NCI-H187 treated with DMSO at 0.1 percent for 48 hours (cell line): ENCODE measurements around the gene BYSL.
"Not testable (repeated sequence)": the region's sequence is repeated elsewhere in the genome, so short reads cannot be mapped to it uniquely, and the experiment has no call there.

Experiments
- DNase-seq: peaks from one replicate; lab custom pipeline; 2025; lab: John Stamatoyannopoulos, UW

The BYSL gene

DNA sequence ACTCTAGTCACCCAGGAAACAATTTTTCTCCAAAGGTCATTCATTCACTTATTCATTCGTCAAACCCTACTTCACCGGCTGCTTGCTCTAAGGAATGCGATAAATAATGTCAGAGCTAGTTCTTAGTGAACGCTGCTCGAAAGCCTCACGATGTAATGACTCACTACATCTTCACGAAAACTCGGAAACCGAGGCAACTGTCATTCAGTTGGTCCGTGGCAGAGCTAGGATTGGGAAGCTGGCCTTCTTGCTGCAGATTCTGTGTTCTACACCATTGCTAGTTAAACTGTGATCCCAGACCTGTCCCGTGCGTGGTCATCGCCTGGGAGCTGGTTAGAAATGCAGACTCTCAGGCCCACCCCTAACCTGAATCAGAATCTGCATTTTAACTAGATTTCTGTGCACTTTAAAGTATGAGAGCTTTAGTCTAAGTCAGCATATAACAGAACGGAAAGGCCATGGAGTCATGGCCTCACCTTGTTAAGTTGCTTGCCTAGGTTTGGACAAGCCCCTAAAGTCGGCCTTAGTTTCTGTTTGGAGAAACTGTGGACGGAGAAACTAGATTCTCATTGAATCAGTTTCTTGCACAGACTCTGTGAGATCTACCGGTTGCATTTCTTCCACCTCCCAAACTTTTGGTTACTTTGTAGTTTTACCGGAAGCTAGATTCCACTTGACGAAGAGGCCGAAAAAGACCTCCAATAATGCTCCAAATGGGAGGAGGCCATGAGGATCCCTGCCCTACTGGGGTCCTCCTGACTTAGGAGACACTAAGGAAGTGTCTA lies 21.0 kb downstream of the BYSL start:
- DNase-seq, result no peak

DNA sequence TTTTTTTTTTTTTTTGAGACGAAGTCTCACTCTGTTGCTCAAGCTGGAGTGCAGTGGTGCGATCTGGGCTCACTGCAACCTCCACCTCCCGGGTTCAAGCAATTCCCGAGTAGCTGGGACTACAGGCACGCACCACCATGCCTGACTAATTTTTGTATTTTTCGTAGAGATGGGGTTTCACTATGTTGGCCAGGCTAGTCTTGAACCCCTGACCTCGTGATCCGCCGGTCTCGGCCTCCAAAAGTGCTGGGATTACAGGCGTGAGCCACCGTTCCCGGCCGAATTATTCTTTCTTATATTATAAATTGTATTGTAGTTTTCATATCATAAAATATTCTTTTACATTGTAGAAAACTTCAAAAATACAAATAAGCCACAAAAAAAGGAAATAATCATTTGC lies 21.6 kb downstream of the BYSL start:
- not testable (repeated sequence) for DNase-seq

DNA sequence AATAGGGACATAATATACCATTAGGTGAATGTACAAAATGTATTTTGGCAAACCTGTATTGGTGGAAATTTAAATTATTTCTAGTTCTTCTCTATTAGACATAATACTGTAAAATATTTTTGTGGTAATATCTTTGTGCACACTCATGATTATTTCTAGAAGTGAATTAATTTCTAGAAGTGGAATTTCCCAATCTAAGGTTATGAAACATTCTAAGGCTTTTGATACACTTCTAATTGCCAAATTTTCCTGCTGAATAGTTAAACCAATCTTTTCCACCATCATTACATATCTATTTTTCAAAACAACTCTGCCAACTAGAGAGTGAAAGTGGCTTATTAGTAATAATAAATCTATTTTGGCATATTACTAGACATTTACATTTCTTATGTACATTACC lies 22.2 kb downstream of the BYSL start:
- DNase-seq, result no peak

DNA sequence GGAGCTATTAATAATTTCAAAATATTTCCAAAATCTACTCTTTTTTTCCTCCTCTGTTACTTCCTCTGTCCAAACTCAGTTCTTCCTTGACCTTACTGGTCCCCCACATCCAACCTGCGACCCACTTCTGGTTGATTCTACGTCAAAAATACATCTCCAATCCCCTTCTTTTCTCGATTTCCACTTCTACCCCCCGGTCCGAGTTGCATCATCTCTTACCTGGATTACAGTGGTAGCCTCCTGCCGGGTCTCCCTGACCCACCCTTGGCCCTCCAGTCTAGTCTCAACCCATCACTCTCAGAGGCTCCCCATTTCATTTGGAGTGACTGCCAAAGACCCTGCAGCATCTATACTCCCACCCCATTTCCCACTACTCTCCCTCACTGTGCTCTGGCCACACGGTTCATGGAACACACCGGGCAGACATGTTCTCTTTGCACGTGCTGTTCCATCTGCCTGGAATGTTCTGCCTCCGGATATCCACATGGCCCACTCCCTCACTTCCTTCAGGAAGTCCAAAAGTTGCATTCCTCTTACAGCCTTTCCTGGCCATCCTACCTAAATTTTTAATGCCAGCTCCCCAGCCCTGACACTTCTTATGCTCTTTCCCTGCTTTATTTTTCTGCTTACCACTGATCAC lies 26.4 kb downstream of the BYSL start:
- DNase-seq, result no peak

- DNase-seq, result no peak
Observed at GRCh38 chr6:41954668-41955067, 33.4 kb downstream of the BYSL start.

DNA sequence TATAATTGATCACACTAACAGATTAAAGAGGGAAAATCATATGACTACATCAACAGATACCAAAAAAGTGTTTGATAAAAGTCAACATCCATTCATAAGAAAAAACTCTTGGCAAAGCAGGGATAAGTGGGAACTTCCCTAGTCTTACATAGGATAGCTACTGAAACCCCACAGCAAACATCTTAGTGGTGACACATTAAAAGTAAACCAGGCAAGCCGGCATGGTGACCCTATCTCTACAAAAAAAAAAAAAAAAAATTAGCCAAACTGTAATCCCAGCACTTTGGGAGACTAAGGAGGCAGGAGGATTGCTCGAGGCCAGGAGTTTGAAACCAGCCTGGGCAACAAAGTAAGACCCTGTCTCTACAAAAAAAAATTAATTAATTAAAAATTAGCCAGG lies 34.1 kb downstream of the BYSL start:
- DNase-seq, result no peak

DNA sequence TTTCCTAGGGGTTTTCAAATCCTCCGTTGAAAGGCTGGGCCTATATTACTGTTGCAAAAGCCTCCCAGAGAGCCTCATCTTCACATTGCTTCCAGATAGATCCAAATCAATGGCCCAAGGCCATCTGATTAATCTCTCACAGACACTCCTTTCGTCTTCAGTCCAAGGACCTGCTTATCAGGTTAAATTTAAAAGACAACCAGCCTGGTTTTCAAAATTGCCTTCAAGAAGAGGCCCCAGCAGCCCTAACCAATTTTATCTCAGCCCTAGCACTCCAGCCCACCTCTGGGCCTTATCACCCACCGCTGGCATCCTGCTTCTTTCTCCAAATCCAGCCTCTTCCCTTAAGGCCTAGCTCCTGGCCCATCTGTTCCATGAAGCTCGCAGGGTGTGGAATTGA lies 35.8 kb downstream of the BYSL start:
- DNase-seq, result no peak

DNA sequence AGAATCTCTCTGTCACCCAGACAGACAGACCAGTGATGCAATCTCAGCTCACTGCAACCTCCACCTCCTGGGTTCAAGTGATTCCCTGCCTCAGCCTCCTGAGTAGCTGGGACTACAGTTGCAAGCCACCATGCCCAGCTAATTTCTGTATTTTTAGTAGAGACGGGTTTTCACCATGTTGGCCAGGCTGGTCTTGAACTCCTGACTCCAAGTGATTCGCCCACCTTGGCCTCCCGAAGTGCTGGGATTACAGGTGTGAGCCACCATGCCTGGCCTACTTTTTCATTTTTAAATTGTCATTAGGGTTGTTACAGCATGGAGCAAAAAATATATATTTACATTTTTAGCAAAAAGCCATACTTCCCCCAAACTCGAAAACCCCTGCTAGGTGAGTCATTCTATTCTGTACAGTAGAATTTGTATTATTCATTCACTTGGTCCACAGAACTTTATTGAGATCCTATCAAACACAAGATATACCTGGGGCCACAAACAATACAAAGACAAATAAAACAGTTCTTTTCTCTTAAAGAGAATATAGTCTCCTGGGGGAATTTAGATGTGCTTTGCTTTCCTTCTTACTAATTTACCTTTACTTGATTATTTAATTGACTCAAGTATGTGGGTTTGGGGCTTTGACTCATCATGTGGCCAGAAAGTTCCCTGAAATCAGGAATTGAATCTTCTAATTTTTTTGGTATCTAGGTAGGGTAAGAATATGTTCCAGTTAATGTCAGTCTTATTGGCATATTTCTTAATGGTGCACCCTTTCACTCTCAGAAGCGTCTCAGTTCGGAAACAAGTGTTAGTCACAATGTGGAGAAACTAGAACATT lies 36.9 kb downstream of the BYSL start:
- DNase-seq, result no peak

DNA sequence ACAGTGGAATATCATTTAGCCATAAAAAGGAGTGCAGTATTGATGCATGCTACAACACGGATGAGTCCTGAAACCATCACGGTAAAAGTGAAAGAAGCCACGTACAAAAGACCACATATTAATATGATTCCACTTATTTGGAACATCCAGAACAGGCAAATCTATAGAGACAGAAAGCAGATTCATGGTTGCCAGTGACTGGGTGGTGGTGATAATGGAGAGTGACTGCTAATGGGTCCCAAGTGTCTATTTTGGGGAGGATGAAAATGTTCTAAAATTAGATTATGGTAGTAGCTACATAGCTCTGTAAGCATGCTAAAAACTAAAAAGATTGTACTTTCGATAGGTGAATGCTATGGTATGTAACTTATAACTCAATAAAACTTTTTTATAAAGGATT lies 38.7 kb downstream of the BYSL start:
- DNase-seq, result no peak

DNA sequence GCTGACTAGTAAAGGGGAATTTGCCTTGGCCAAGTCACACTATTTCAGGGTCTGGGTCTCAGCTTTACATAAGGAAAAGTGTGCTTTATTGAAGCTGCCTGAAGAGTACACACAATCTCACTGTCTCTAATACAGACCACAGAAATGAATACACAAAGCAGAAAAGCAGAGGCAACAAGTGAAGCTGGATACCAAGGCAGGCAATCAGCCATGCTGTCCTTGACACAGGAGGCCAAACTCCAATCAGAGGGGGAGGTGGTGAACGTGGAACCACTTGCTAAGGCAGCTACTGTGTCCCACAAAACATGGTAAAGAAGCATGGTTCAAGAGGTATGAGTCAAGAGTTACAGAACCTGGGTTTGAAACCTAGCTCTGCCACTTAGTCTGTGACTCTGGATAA lies 42.1 kb downstream of the BYSL start:
- DNase-seq, result no peak

GRCh38 chr6:41964201-41964887 lies 43.0 kb downstream of the BYSL start:
- no peak for DNase-seq

DNA sequence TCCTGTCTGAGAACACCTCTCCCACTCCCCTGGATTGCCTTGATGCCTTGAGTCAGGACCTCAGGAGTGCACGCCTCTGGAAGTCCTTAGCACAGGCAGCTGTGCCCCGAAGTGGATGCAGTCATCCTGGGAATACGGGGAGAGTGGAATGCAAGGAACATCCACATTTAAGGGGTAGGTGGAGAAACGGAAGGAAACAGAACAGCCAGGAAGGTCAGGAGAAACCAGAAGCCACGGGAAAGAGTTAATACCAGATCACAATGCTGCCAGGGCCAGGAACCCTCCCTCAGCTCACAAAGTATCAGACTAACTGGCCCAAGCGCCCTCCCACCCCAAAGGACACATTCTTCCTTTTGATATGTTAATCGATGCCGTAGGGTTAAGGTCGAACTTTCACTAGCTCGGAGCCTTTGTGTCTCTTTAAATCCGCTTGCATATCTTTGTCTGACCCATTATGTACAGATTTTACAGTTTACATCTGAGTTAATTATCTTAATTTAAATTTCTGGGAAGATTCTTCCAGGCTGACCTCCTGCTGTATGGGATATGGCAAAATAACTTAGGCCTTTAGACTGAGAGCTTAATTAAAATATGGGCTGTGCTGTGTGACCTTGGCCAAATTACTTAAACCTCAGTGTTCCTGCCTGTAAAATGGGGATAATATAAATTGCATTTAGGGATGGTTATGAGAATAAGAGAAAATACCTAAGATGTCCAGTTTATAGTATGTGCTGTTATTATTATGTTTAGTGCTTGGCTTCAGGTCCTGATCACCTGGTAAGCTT lies 44.3 kb downstream of the BYSL start:
- DNase-seq, result no peak

GRCh38 chr6:41966214-41966920 lies 45.1 kb downstream of the BYSL start:
- no peak for DNase-seq

DNA sequence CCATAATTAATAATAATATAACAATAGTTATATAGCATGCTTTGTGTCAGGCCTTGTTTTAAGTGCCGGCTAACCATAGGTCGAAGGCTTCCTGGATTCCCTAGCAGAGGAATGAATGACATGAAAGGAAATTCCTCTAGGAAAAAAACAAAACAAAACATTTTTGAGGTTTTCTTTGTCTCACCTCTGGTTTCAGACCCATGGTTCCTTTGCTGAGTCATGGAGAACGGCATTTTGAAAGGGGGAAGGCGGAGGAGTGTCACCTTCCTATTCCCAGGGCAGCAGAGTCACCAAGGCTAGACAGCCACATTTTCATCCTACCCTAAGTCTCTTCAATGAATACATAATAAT lies 45.6 kb downstream of the BYSL start:
- DNase-seq, result no peak

DNA sequence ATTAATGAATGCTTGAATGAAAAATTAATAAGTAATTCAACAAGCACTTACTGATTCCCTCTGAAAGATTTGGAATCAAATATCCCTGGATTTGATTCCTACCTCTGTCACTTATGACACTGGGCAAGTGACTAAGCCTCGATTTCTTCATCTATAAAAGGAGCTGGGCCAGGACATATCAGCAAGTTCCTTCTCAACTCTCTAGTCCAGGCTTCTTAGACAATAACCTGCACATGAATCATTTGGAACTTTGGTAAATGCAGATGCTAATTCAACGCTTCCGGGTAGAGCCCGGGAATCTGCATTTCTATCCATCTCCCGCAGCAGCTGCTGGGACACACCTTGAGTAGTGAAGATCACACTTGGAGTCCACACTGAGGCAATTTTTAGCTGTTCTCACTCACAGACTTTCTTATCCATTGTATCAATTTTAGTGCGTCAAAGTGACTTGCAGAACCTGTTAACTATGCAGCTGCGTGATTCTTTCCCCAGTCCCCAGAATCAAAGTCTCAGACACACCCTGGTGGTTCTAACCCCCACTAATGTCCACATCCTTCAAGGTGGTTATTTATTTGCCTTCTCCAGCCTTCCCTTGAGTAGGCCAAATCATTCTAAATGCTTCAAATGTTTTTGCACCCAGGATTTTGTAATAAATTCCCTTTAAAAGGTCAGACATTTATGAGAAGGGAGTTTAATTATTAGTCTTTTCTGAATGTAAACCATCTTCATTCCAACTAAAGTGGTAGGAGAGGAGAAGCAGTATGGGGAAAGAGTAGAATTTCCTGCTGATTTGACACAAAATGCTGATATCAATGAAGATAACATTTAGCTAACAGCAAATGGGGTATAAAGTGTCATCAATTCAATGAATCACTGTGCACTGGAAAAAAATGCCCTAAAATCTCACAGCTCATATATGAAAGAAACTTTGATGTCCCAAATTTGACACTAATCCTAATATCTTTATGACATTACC lies 46.3 kb downstream of the BYSL start:
- DNase-seq, result no peak

- no peak for DNase-seq
Observed at GRCh38 chr6:41970436-41970846, 49.1 kb downstream of the BYSL start.

DNA sequence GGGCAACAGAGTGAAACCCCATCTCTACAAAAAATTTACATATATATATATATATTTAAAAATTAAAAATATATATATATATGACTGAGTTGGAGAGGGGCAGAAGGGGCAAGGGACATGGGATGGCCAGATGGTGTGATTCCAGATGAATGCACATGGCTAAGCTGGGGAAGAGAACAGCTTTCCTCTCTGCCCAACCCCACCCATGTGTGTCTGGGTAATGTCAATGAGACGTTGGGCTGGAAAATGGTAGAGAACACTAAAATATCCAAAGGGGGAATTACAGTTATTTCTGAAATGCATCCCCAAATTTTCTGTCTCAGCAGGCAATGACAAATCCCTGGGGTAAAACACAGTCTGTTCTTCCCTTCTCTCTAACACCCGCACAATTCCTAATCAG lies 51.5 kb downstream of the BYSL start:
- DNase-seq, result no peak

GRCh38 chr6:41974281-41974825 lies 53.1 kb downstream of the BYSL start:
- DNase-seq, result no peak

DNA sequence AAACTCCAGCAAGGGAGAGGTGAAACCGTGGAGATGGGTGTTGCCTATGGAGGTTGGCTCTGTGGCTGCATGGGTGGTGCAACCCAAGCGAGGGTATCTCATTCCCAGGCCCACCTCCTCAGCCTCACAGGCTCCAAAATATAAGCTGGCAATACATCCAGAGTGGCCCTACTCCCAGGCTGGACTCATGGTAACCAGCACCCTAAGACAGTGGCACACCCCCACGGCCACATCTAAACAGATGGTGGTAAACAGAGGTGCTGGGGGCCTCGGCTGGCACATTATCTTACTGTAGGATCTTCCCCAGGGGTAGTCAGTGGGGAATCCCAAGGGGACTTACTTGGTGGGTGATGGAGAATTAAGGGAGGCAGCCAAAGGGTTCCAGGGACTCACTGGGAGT lies 54.0 kb downstream of the BYSL start:
- DNase-seq, result no peak
